MM.1S (cell line): ENCODE results near the gene PCCA.

Experiments
- DNase-seq: peaks from one replicate; pipeline ENCODE4 v3.0.0-alpha.2; 2015
- H2AFZ ChIP-seq: fragments of 300-600 bp; sonication (generic); 2 replicates; pipeline ENCODE4 v1.6.0; 2016; ENCODE audit warnings: antibody characterized with exemption, low read length
- H3F3A ChIP-seq: fragments of 300-600 bp; sonication (generic); 2 replicates; pipeline ENCODE4 v1.6.1; 2016; ENCODE audit warnings: mild to moderate bottlenecking, antibody characterized with exemption, low read length, moderate library complexity, mixed read lengths; ENCODE audit not compliant: insufficient read depth
- H3K27ac ChIP-seq: fragments of 300-600 bp; sonication (generic); 2 replicates; pipeline ENCODE4 v1.5.1; 2016; ENCODE audit warnings: mild to moderate bottlenecking, low read length
- H3K27me3 ChIP-seq: fragments of 300-600 bp; sonication (generic); replicated peaks from 2 replicates; pipeline ENCODE4 v1.6.0; 2016; ENCODE audit warnings: low read length; ENCODE audit not compliant: insufficient read depth
- H3K36me3 ChIP-seq: fragments of 300-600 bp; sonication (generic); replicated peaks from 2 replicates; pipeline ENCODE4 v1.6.1; 2016; ENCODE audit warnings: mild to moderate bottlenecking, low read length, mixed read lengths; ENCODE audit not compliant: insufficient read depth
- H3K4me1 ChIP-seq: fragments of 300-600 bp; sonication (generic); 2 replicates; pipeline ENCODE4 v1.6.1; 2016; ENCODE audit warnings: low read length, mixed read lengths
- H3K4me2 ChIP-seq: fragments of 300-600 bp; sonication (generic); 2 replicates; pipeline ENCODE4 v1.6.0; 2016; ENCODE audit warnings: low read depth, low read length
- H3K4me3 ChIP-seq: fragments of 300-600 bp; sonication (generic); 2 replicates; pipeline ENCODE4 v1.5.1; 2016; ENCODE audit warnings: low read length, mixed read lengths
- H3K79me2 ChIP-seq: fragments of 300-600 bp; sonication (generic); 2 replicates; pipeline ENCODE4 v1.6.1; 2016; ENCODE audit warnings: mixed run types, low read length, mixed read lengths
- H3K9ac ChIP-seq: fragments of 300-600 bp; sonication (generic); 2 replicates; pipeline ENCODE4 v1.6.1; 2016; ENCODE audit warnings: low read length, mixed read lengths
- H3K9me2 ChIP-seq: fragments of 300-600 bp; sonication (generic); replicated peaks from 2 replicates; pipeline ENCODE4 v1.6.1; 2016; ENCODE audit warnings: mild to moderate bottlenecking, low read length, mixed read lengths; ENCODE audit not compliant: insufficient read depth
- H3K9me3 ChIP-seq: fragments of 300-600 bp; sonication (generic); replicated peaks from 2 replicates; pipeline ENCODE4 v1.6.1; 2016; ENCODE audit warnings: mild to moderate bottlenecking, low read length, mixed read lengths; ENCODE audit not compliant: insufficient read depth
- H4K20me1 ChIP-seq: fragments of 300-600 bp; sonication (generic); 2 replicates; pipeline ENCODE4 v1.6.1; 2016; ENCODE audit warnings: mild to moderate bottlenecking, low read length, moderate library complexity, mixed read lengths; ENCODE audit not compliant: insufficient read depth
- CTCF ChIP-seq: fragments of 300-600 bp; sonication (generic); IDR thresholded peaks from 2 replicates; pipeline ENCODE4 v1.5.1; 2016; ENCODE audit warnings: antibody characterized with exemption, low read length, mixed read lengths
- EZH2 ChIP-seq: fragments of 300-600 bp; sonication (generic); optimal IDR thresholded peaks from 2 replicates; pipeline ENCODE3; 2017; ENCODE audit warnings: low read depth, mild to moderate bottlenecking, antibody characterized with exemption, low read length, mixed read lengths
- EZH2phosphoT487 ChIP-seq: fragments of 300-600 bp; sonication (generic); IDR thresholded peaks from 2 replicates; pipeline ENCODE4 v1.6.1; 2018; ENCODE audit warnings: antibody characterized with exemption, low read length

The PCCA gene

DNA sequence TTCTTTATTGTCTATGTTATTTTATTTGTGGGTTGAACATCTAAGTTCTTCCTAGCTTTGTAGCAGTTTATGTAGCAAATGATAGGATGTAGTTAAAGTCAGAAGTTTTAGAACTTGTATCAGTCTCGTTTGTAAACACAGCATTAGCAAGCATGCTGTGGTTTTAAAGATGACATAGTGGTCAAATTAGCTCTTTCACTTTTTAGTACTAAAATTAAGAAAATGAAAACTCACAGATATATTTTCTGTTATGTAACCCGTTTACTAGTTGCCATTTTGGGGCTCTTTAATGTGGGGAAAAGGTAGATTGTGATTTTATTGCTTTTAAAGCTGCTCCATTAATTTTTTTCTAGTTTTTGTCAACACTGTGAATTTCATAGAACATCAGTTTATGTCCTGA lies 216.5 kb downstream of the PCCA start:
- H3K4me3 ChIP-seq, result no peak overlapping the region

GRCh38 chr13:100306030-100306429 lies 217.1 kb downstream of the PCCA start:
- Histone ChIP-seq H3K4me1 (no peaks in the 10 kb centered on the region), H3K27me3 (no peaks in the 10 kb centered on the region), H3F3A (no peaks in the 10 kb centered on the region), H4K20me1 (no peaks in the 10 kb centered on the region), H3K27ac (no peak overlapping the region), H3K4me2 (no peak overlapping the region), H3K36me3 (no peaks in the 10 kb centered on the region), H3K4me3 (no peak overlapping the region), H3K9ac (no peak overlapping the region), H3K9me3 (no peaks in the 10 kb centered on the region), H3K79me2 (no peaks in the 10 kb centered on the region), H2AFZ (no peak overlapping the region), H3K9me2 (no peaks in the 10 kb centered on the region)
- no peak for DNase-seq
- TF ChIP-seq CTCF (no peak), EZH2 (no peak), EZH2phosphoT487 (no peak)

More for the DNA sequence above, 216.5 kb downstream of the PCCA start:
- no peaks in the 10 kb centered on the region for H3K27me3 ChIP-seq
- no peaks in the 10 kb centered on the region for H3K9me2 ChIP-seq
- no peaks in the 10 kb centered on the region for H4K20me1 ChIP-seq
- no peak overlapping the region for H3K9ac ChIP-seq
- no peak overlapping the region for H3K27ac ChIP-seq
- H3K4me1 ChIP-seq, result no peaks in the 10 kb centered on the region
- H3K79me2 ChIP-seq, result no peaks in the 10 kb centered on the region
- TF ChIP-seq EZH2phosphoT487 (no peak), EZH2 (no peak), CTCF (no peak)
- H3K4me2 ChIP-seq, result no peak overlapping the region
- no peak for DNase-seq
- H3K9me3 ChIP-seq, result no peaks in the 10 kb centered on the region
- no peak overlapping the region for H2AFZ ChIP-seq
- H3F3A ChIP-seq, result no peaks in the 10 kb centered on the region
- no peaks in the 10 kb centered on the region for H3K36me3 ChIP-seq

DNA sequence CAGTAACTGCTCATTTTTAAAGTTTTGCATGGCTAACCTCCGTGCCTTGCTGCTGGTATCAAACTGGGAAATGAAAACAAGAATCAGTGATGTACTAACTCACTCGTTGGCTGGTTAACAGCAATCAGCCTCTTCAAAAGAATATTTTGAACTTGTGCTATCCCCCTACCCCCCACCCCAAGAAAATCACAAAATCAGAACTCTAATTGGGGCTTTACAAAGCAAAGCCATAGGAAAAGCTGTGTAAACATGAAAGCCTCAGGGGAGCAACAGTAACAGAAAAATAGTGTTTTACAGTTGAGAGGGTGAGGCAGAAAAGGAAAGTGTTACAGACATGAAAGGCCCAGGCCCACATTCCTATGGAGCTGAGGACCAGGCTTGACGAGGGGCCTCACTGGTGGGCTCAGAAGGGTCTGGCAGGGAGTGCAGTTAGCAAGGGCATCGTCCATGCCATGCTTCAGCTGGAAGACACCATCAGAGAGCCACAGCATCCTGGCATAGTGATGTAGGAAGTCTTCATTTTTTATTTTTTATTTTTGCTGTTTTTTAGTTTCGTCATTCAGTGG lies 217.6 kb downstream of the PCCA start:
- DNase-seq, result no peak
- Histone ChIP-seq H3K4me3 (no peak overlapping the region), H2AFZ (no peak overlapping the region), H3K9ac (no peak overlapping the region), H3K27me3 (no peaks in the 10 kb centered on the region), H3K79me2 (no peaks in the 10 kb centered on the region), H3F3A (no peaks in the 10 kb centered on the region), H4K20me1 (no peaks in the 10 kb centered on the region), H3K36me3 (no peaks in the 10 kb centered on the region), H3K4me1 (no peaks in the 10 kb centered on the region), H3K27ac (no peak overlapping the region), H3K9me2 (no peaks in the 10 kb centered on the region), H3K9me3 (no peaks in the 10 kb centered on the region), H3K4me2 (no peak overlapping the region)
- no peak for TF ChIP-seq CTCF
- no peak for TF ChIP-seq EZH2
- TF ChIP-seq EZH2phosphoT487, result no peak
